ENCODE measurements around the gene DIS3L2.

Gene DIS3L2

GRCh38 chr2:232023426-232023825 is 61.9 kb downstream of the DIS3L2 start:
- DNase-seq (ENCODE audit: low spot score): no peak
- Histone ChIP-seq H3K4me1 (ENCODE audit: control insufficient read depth in 2 of 2, insufficient read depth in 1 of 2, low read depth in 1 of 2, low read length in 2 of 2) (no peaks in the 10 kb centered on the region), H2BK5ac (ENCODE audit: low read length) (no peak overlapping the region), H2AK5ac (ENCODE audit: low read depth, low read length) (no peak overlapping the region), H2BK12ac (ENCODE audit: low read length) (no peak overlapping the region), H3K9ac (ENCODE audit: low read depth, low read length, poor library complexity) (no peak overlapping the region), H3K27ac (replicated peaks; ENCODE audit: low read length) (no peak overlapping the region), H3K4me3 (ENCODE audit: low read length in 2 of 2) (no peak overlapping the region), H3K4ac (ENCODE audit: low read length) (no peak overlapping the region), H2BK15ac (ENCODE audit: low read length) (no peak overlapping the region), H2BK120ac (ENCODE audit: low read depth, low read length) (no peak overlapping the region), H2AFZ (ENCODE audit: low read length) (no peak overlapping the region), H3K79me1 (ENCODE audit: low read depth, low read length) (no peaks in the 10 kb centered on the region), H3K36me3 (replicated peaks in 1 of 2; ENCODE audit: control insufficient read depth in 2 of 2, insufficient read depth in 2 of 2, low read length in 2 of 2) (peaks cover 3 to 57% of the 10 kb centered on the region in 2 donors), H3K27me3 (ENCODE audit: control insufficient read depth in 3 of 3, insufficient read depth in 3 of 3, low read depth in 1 of 3, low read length in 3 of 3) (no peaks in the 10 kb centered on the region), H3K23ac (ENCODE audit: low read depth, low read length, poor library complexity) (no peak overlapping the region), H3K14ac (ENCODE audit: low read length) (no peak overlapping the region), H4K8ac (ENCODE audit: low read depth, low read length) (no peak overlapping the region), H3K4me2 (ENCODE audit: insufficient read depth, low read length, poor library complexity, severe bottlenecking) (no peak overlapping the region), H3K18ac (ENCODE audit: low read length) (no peak overlapping the region), H4K91ac (ENCODE audit: low read depth, low read length, poor library complexity) (no peak overlapping the region), H3K9me3 (replicated peaks in 1 of 2; ENCODE audit: control insufficient read depth in 2 of 2, insufficient read depth in 1 of 2, low read depth in 1 of 2, low read length in 2 of 2) (no peaks in the 10 kb centered on the region)

GRCh38 chr2:232024457-232024856 is 62.9 kb downstream of the DIS3L2 start:
- no peak overlapping the region for H3K14ac ChIP-seq (ENCODE audit: low read length)
- no peak overlapping the region for H2BK12ac ChIP-seq (ENCODE audit: low read length)
- no peak overlapping the region for H3K4ac ChIP-seq (ENCODE audit: low read length)
- H4K91ac ChIP-seq (ENCODE audit: low read depth, low read length, poor library complexity): no peak overlapping the region
- H3K18ac ChIP-seq (ENCODE audit: low read length): no peak overlapping the region
- H2AFZ ChIP-seq (ENCODE audit: low read length): no peak overlapping the region
- no peaks in the 10 kb centered on the region for H3K27me3 ChIP-seq (ENCODE audit: control insufficient read depth in 3 of 3, insufficient read depth in 3 of 3, low read depth in 1 of 3, low read length in 3 of 3)
- H3K79me1 ChIP-seq (ENCODE audit: low read depth, low read length): no peaks in the 10 kb centered on the region
- no peak overlapping the region for H2AK5ac ChIP-seq (ENCODE audit: low read depth, low read length)
- H3K23ac ChIP-seq (ENCODE audit: low read depth, low read length, poor library complexity): no peak overlapping the region
- no peaks in the 10 kb centered on the region for H3K9me3 ChIP-seq (replicated peaks in 1 of 2; ENCODE audit: control insufficient read depth in 2 of 2, insufficient read depth in 1 of 2, low read depth in 1 of 2, low read length in 2 of 2)
- no CpG with 5 or more reads among the region's 7 CpGs for WGBS, 2 donors (ENCODE audit: extremely low coverage in 2 of 2, insufficient read length in 2 of 2, insufficient replicate concordance in 1 of 2)
- no peak overlapping the region for H3K4me2 ChIP-seq (ENCODE audit: insufficient read depth, low read length, poor library complexity, severe bottlenecking)
- H3K36me3 ChIP-seq (replicated peaks in 1 of 2; ENCODE audit: control insufficient read depth in 2 of 2, insufficient read depth in 2 of 2, low read length in 2 of 2): peaks cover 3 to 48% of the 10 kb centered on the region in 2 donors
- no peak overlapping the region for H3K4me3 ChIP-seq (ENCODE audit: low read length in 2 of 2)
- no peak overlapping the region for H4K8ac ChIP-seq (ENCODE audit: low read depth, low read length)
- no peak overlapping the region for H2BK5ac ChIP-seq (ENCODE audit: low read length)
- no peak overlapping the region for H3K27ac ChIP-seq (replicated peaks; ENCODE audit: low read length)
- no peak overlapping the region for H2BK120ac ChIP-seq (ENCODE audit: low read depth, low read length)
- no peak for DNase-seq (ENCODE audit: low spot score)
- H3K9ac ChIP-seq (ENCODE audit: low read depth, low read length, poor library complexity): no peak overlapping the region
- H3K4me1 ChIP-seq (ENCODE audit: control insufficient read depth in 2 of 2, insufficient read depth in 1 of 2, low read depth in 1 of 2, low read length in 2 of 2): no peaks in the 10 kb centered on the region
- no peak overlapping the region for H2BK15ac ChIP-seq (ENCODE audit: low read length)

- H3K9ac ChIP-seq (ENCODE audit: low read depth, low read length, poor library complexity): no peak overlapping the region
- H4K91ac ChIP-seq (ENCODE audit: low read depth, low read length, poor library complexity): no peak overlapping the region
- H3K79me1 ChIP-seq (ENCODE audit: low read depth, low read length): no peaks in the 10 kb centered on the region
- H3K14ac ChIP-seq (ENCODE audit: low read length): no peak overlapping the region
- H2AK5ac ChIP-seq (ENCODE audit: low read depth, low read length): no peak overlapping the region
- H2BK15ac ChIP-seq (ENCODE audit: low read length): no peak overlapping the region
- H3K18ac ChIP-seq (ENCODE audit: low read length): no peak overlapping the region
- no peak overlapping the region for H2BK5ac ChIP-seq (ENCODE audit: low read length)
- no peak overlapping the region for H4K8ac ChIP-seq (ENCODE audit: low read depth, low read length)
- H3K27me3 ChIP-seq (ENCODE audit: control insufficient read depth in 3 of 3, insufficient read depth in 3 of 3, low read depth in 1 of 3, low read length in 3 of 3): no peaks in the 10 kb centered on the region
- no peak overlapping the region for H2BK120ac ChIP-seq (ENCODE audit: low read depth, low read length)
- H2AFZ ChIP-seq (ENCODE audit: low read length): no peak overlapping the region
- H3K36me3 ChIP-seq (replicated peaks in 1 of 2; ENCODE audit: control insufficient read depth in 2 of 2, insufficient read depth in 2 of 2, low read length in 2 of 2): peaks cover 4 to 49% of the 10 kb centered on the region in 2 donors
- no peak overlapping the region for H3K4me2 ChIP-seq (ENCODE audit: insufficient read depth, low read length, poor library complexity, severe bottlenecking)
- H2BK12ac ChIP-seq (ENCODE audit: low read length): no peak overlapping the region
- peaks cover 0 to 4% of the 10 kb centered on the region in 2 donors for H3K9me3 ChIP-seq (replicated peaks in 1 of 2; ENCODE audit: control insufficient read depth in 2 of 2, insufficient read depth in 1 of 2, low read depth in 1 of 2, low read length in 2 of 2)
- H3K23ac ChIP-seq (ENCODE audit: low read depth, low read length, poor library complexity): no peak overlapping the region
- no peaks in the 10 kb centered on the region for H3K4me1 ChIP-seq (ENCODE audit: control insufficient read depth in 2 of 2, insufficient read depth in 1 of 2, low read depth in 1 of 2, low read length in 2 of 2)
- no peak for DNase-seq (ENCODE audit: low spot score)
- no peak overlapping the region for H3K27ac ChIP-seq (replicated peaks; ENCODE audit: low read length)
- WGBS, 2 donors (ENCODE audit: extremely low coverage in 2 of 2, insufficient read length in 2 of 2, insufficient replicate concordance in 1 of 2): no CpG with 5 or more reads among the region's 2 CpGs
- no peak overlapping the region for H3K4ac ChIP-seq (ENCODE audit: low read length)
- H3K4me3 ChIP-seq (ENCODE audit: low read length in 2 of 2): no peak overlapping the region
Observed at GRCh38 chr2:232026910-232027309, 65.4 kb downstream of the DIS3L2 start.

GRCh38 chr2:232027530-232027929 is 66.0 kb downstream of the DIS3L2 start:
- Histone ChIP-seq H3K79me1 (ENCODE audit: low read depth, low read length) (no peaks in the 10 kb centered on the region), H2BK12ac (ENCODE audit: low read length) (no peak overlapping the region), H2BK120ac (ENCODE audit: low read depth, low read length) (no peak overlapping the region), H3K4ac (ENCODE audit: low read length) (no peak overlapping the region), H2AFZ (ENCODE audit: low read length) (no peak overlapping the region), H3K27ac (replicated peaks; ENCODE audit: low read length) (no peak overlapping the region), H4K91ac (ENCODE audit: low read depth, low read length, poor library complexity) (no peak overlapping the region), H2AK5ac (ENCODE audit: low read depth, low read length) (no peak overlapping the region), H3K27me3 (ENCODE audit: control insufficient read depth in 3 of 3, insufficient read depth in 3 of 3, low read depth in 1 of 3, low read length in 3 of 3) (no peaks in the 10 kb centered on the region), H4K8ac (ENCODE audit: low read depth, low read length) (no peak overlapping the region), H3K9me3 (replicated peaks in 1 of 2; ENCODE audit: control insufficient read depth in 2 of 2, insufficient read depth in 1 of 2, low read depth in 1 of 2, low read length in 2 of 2) (peaks cover 0 to 6% of the 10 kb centered on the region in 2 donors), H3K23ac (ENCODE audit: low read depth, low read length, poor library complexity) (no peak overlapping the region), H3K36me3 (replicated peaks in 1 of 2; ENCODE audit: control insufficient read depth in 2 of 2, insufficient read depth in 2 of 2, low read length in 2 of 2) (peaks cover 4 to 47% of the 10 kb centered on the region in 2 donors), H3K4me3 (ENCODE audit: low read length in 2 of 2) (no peak overlapping the region), H2BK5ac (ENCODE audit: low read length) (no peak overlapping the region), H3K4me1 (ENCODE audit: control insufficient read depth in 2 of 2, insufficient read depth in 1 of 2, low read depth in 1 of 2, low read length in 2 of 2) (no peaks in the 10 kb centered on the region), H3K18ac (ENCODE audit: low read length) (no peak overlapping the region), H3K9ac (ENCODE audit: low read depth, low read length, poor library complexity) (no peak overlapping the region), H3K4me2 (ENCODE audit: insufficient read depth, low read length, poor library complexity, severe bottlenecking) (no peak overlapping the region), H3K14ac (ENCODE audit: low read length) (no peak overlapping the region), H2BK15ac (ENCODE audit: low read length) (no peak overlapping the region)
- no peak for DNase-seq (ENCODE audit: low spot score)
